ENCODE measurements around the gene DLX2. TPM values are rescaled to one million over a fixed set of nuclear protein-coding genes. Genes with fewer than 3 reads are reported as not detected.

DLX2 gene
- total RNA-seq, 1 donor from 2014 or later = not detected

Other genes with a start within 250 kb of the DLX2 start
- gene SLC25A12, start 208.7 kb downstream of the DLX2 start, total RNA-seq = 107 TPM
- 31.1 TPM for gene HAT1, start 180.4 kb downstream of the DLX2 start, total RNA-seq
- 6.9 TPM for gene METAP1D, start 102.9 kb downstream of the DLX2 start, total RNA-seq
- gene DLX1, start 17.4 kb downstream of the DLX2 start, total RNA-seq = not detected